Gastroesophageal sphincter (tissue), 3 donors: ENCODE data around the gene P4HB.

ENCODE experiments used
- CTCF ChIP-seq, 4 experiments: fragments of 200-600 bp in 2 of 4; fragments of 450-650 bp in 2 of 4; sonication (generic) in 1 of 4; IDR thresholded peaks; one replicate each; pipeline ENCODE4 v1.5.1; 2017 to 2019; ENCODE audit warnings: antibody characterized with exemption in 4 of 4, mild to moderate bottlenecking in 2 of 4, moderate library complexity in 2 of 4
- EP300 ChIP-seq: sonication (generic); formaldehyde crosslinking; IDR thresholded peaks from one replicate; pipeline ENCODE4 v1.6.1; 2017; ENCODE audit warnings: antibody characterized with exemption, mild to moderate bottlenecking
- POLR2A ChIP-seq, 2 donors: fragments of 450-650 bp; IDR thresholded peaks; one replicate each; pipeline ENCODE4 v1.6.1; 2017; ENCODE audit warnings: antibody characterized with exemption in 2 of 2, mild to moderate bottlenecking in 2 of 2, moderate library complexity in 1 of 2
- POLR2AphosphoS5 ChIP-seq: sonication (generic); formaldehyde crosslinking; IDR thresholded peaks from one replicate; pipeline ENCODE4 v1.6.1; 2017; ENCODE audit warnings: antibody characterized with exemption

- TF ChIP-seq EP300 (no peak), CTCF (IDR thresholded peaks at IDR 0.05) (no peak), POLR2A (IDR thresholded peaks at IDR 0.05) (no peak), POLR2AphosphoS5 (no peak)
Measured at GRCh38 chr17:81889602-81890001, 29.3 kb upstream of the P4HB start.
